ENCODE data around the gene KASH5. TPM values are rescaled to one million over a fixed set of nuclear protein-coding genes. Genes with fewer than 3 reads are reported as not detected.

The KASH5 gene
- total and polyA plus RNA-seq, 2 of the 8 experiments (the other 6 are each of a cell fraction or from before 2014, with no cell fraction given) = 0.05 to 0.19 TPM

GRCh38 chr19:49451430-49452181, 63.6 kb downstream of the KASH5 start, which contains the start of gene PIH1D1 (continued):
- no peak for TF ChIP-seq RNF2 (IDR thresholded peaks at IDR 0.05; ENCODE audit: borderline replicate concordance, low read depth, low read length, missing control alignments, poor library complexity, severe bottlenecking)
- no peak for TF ChIP-seq KDM1A (IDR thresholded peaks at IDR 0.05; ENCODE audit: borderline replicate concordance, low read length)
- TF ChIP-seq SUZ12 (IDR thresholded peaks at IDR 0.05; ENCODE audit: low read length) = no peak
- no peak for TF ChIP-seq FOSL1 (IDR thresholded peaks at IDR 0.05; ENCODE audit: insufficient read depth, low read depth, low read length)
- no peak for TF ChIP-seq SIRT6 (IDR thresholded peaks at IDR 0.05; ENCODE audit: low read length)
- no peak for TF ChIP-seq SRF (IDR thresholded peaks at IDR 0.05; ENCODE audit: low read depth, low read length)
- peak; percentile 88; the same call in 1 of the 2 replicates for TF ChIP-seq GABPA (IDR thresholded peaks at IDR 0.05; ENCODE audit: borderline replicate concordance, insufficient read depth, low read length)
- no peak for TF ChIP-seq RXRA (IDR thresholded peaks at IDR 0.05; ENCODE audit: insufficient read depth, low read depth, low read length)
- TF ChIP-seq CBX5 (IDR thresholded peaks at IDR 0.05; ENCODE audit: low read depth, low read length) = no peak
- no peak for TF ChIP-seq ATF3 (IDR thresholded peaks at IDR 0.05; ENCODE audit: insufficient read depth, low read depth, low read length)
- peak; percentile 73 for TF ChIP-seq SAP30 (IDR thresholded peaks at IDR 0.05; ENCODE audit: insufficient read depth, insufficient replicate concordance, low read length)
- peak; percentile 95 for TF ChIP-seq CHD2 (IDR thresholded peaks at IDR 0.05; ENCODE audit: low read length)
- peak; percentile 60 for TF ChIP-seq TBP (IDR thresholded peaks at IDR 0.05; ENCODE audit: low read depth, low read length)
- TF ChIP-seq TAF1 (IDR thresholded peaks at IDR 0.05; ENCODE audit: low read depth, low read length) = peak; percentile 81
- peak; percentile 88 for TF ChIP-seq POLR2AphosphoS5 (IDR thresholded peaks at IDR 0.05; ENCODE audit: low read depth, low read length)
- no peak for TF ChIP-seq SP2 (IDR thresholded peaks at IDR 0.05; ENCODE audit: low read length)
- TF ChIP-seq ZNF274 (IDR thresholded peaks at IDR 0.05; ENCODE audit: borderline replicate concordance, extremely low read depth, low read length) = no peak
- TF ChIP-seq SIN3A (conservative IDR thresholded peaks at IDR 0.05 in 1 of 2, IDR thresholded peaks at IDR 0.05 in 1 of 2; ENCODE audit: low read depth in 1 of 2, low read length in 2 of 2) = peak in 1 of 2 experiments; percentile 90; a peak in 2 of 4 replicates
- no peak for TF ChIP-seq HDAC6 (IDR thresholded peaks at IDR 0.05; ENCODE audit: low read depth, low read length)
- no peak for TF ChIP-seq CTBP2 (IDR thresholded peaks at IDR 0.05; ENCODE audit: borderline replicate concordance, insufficient read depth, insufficient read length, low read length)
- no peak for TF ChIP-seq GTF2F1 (IDR thresholded peaks at IDR 0.05; ENCODE audit: borderline replicate concordance, low read depth, low read length)
- peak; percentile 45; the same call in 1 of the 2 replicates for TF ChIP-seq SP1 (IDR thresholded peaks at IDR 0.05; ENCODE audit: low read depth, low read length)
- TF ChIP-seq TAF7 (optimal IDR thresholded peaks at IDR 0.05; ENCODE audit: borderline replicate concordance, low read depth, low read length) = no peak
